AG08395 (cell line): ENCODE measurements around the gene STARD10.

Source experiments
- DNase-seq: peaks from one replicate; pipeline ENCODE4 v3.0.0; 2012; ENCODE audit warnings: mixed read lengths, low spot score

Gene STARD10

GRCh38 chr11:72725724-72726028, 68.2 kb downstream of the STARD10 start:
- DNase-seq, result no peak

- DNase-seq, result peak; percentile 80
Measured at GRCh38 chr11:72724851-72725723, 68.8 kb downstream of the STARD10 start.

GRCh38 chr11:72724021-72724551, 69.8 kb downstream of the STARD10 start:
- no peak for DNase-seq

- no peak for DNase-seq
Measured at GRCh38 chr11:72723508-72723907, 70.3 kb downstream of the STARD10 start.

GRCh38 chr11:72722050-72722748, 71.6 kb downstream of the STARD10 start:
- peak; percentile 97 for DNase-seq

GRCh38 chr11:72721689-72722049, 72.2 kb downstream of the STARD10 start:
- DNase-seq, result no peak

- DNase-seq, result no peak
Measured at GRCh38 chr11:72721276-72721675, 72.6 kb downstream of the STARD10 start.

- no peak for DNase-seq
Measured at GRCh38 chr11:72720784-72721183, 73.1 kb downstream of the STARD10 start.

- no peak for DNase-seq
Measured at GRCh38 chr11:72720047-72720446, 73.8 kb downstream of the STARD10 start.

GRCh38 chr11:72719551-72719950, 74.3 kb downstream of the STARD10 start:
- DNase-seq, result no peak

- DNase-seq, result no peak
Measured at GRCh38 chr11:72719144-72719543, 74.7 kb downstream of the STARD10 start.

GRCh38 chr11:72718101-72718501, 75.7 kb downstream of the STARD10 start:
- no peak for DNase-seq

GRCh38 chr11:72716788-72717435, 76.9 kb downstream of the STARD10 start:
- DNase-seq, result no peak

- DNase-seq, result no peak
Measured at GRCh38 chr11:72716290-72716689, 77.6 kb downstream of the STARD10 start.

- no peak for DNase-seq
Measured at GRCh38 chr11:72712841-72713240, 81.0 kb downstream of the STARD10 start.

- peak; percentile 39 for DNase-seq
Measured at GRCh38 chr11:72712168-72712751, 81.6 kb downstream of the STARD10 start.

- DNase-seq, result no peak
Measured at GRCh38 chr11:72711141-72711540, 82.7 kb downstream of the STARD10 start.

- DNase-seq, result no peak
Measured at GRCh38 chr11:72710278-72710677, 83.6 kb downstream of the STARD10 start.

GRCh38 chr11:72709478-72710238, 84.2 kb downstream of the STARD10 start:
- DNase-seq, result no peak

GRCh38 chr11:72707032-72707431, 86.8 kb downstream of the STARD10 start:
- DNase-seq, result no peak

- DNase-seq, result no peak
Measured at GRCh38 chr11:72706579-72706978, 87.3 kb downstream of the STARD10 start.
